IPS-18a (cell line): ENCODE results near the gene SPPL2A.
A peak's percentile ranks its signal among the peaks of the same experiment; 100 is the strongest.

Source experiments
- H3K27ac ChIP-seq: one replicate; pipeline ENCODE4 v1.5.1; 2013; ENCODE audit warnings: low read length
- H3K27me3 ChIP-seq: one replicate; pipeline ENCODE4 v1.6.1; 2013; ENCODE audit warnings: mild to moderate bottlenecking, low read length; ENCODE audit not compliant: control insufficient read depth, insufficient read depth
- H3K36me3 ChIP-seq: one replicate; pipeline ENCODE4 v1.6.1; 2013; ENCODE audit warnings: low read depth, low read length; ENCODE audit not compliant: control insufficient read depth
- H3K4me1 ChIP-seq: one replicate; pipeline ENCODE4 v1.6.1; 2013; ENCODE audit warnings: low read depth, low read length; ENCODE audit not compliant: control insufficient read depth
- H3K4me3 ChIP-seq: one replicate; pipeline ENCODE4 v1.5.1; 2013; ENCODE audit warnings: low read length
- H3K9ac ChIP-seq: one replicate; pipeline ENCODE4 v1.6.1; 2013; ENCODE audit warnings: mild to moderate bottlenecking, low read length, moderate library complexity
- H3K9me3 ChIP-seq: one replicate; pipeline ENCODE4 v1.6.1; 2013; ENCODE audit warnings: low read depth, low read length; ENCODE audit not compliant: control insufficient read depth

Gene SPPL2A

DNA sequence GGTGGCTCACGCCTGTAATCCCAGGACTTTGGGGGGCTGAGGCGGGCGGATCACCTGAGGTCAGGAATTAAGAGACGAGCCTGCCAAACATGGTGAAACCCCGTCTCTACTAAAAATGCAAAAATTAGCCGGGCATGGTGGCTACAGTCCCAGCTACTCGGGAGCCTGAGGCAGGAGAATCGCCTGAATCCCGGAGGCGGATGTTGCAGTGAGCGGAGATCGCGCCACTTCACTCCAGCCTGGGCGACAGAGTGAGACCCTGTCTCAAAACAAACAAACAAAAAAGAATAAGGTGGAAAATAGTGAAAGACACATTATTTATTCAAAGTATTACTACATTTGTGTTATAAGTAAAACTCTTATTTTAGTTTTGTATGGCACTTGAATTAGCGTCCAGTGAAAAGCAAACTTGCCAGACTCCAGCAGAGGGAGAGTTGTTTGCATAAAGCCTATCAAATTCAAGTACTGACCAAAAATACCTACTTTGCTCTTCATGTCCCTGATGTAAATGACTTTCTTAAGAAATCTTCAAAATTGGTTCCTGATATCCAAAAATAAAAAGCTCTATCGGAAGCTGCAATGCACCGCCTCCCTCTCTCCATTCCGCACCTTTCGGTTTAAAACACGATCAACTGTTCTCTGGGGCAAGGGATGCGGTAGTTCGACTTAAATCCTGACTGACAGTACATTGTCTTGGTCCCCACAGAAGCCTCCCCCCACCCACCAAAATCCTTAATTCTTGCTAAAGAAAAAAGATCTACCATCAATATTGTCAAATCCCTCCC lies 80.1 kb downstream of the SPPL2A start:
- Histone ChIP-seq H3K4me1 (peaks cover 9% of the 10 kb centered on the region), H3K4me3 (peak overlapping the region; percentile 99), H3K27ac (no peak overlapping the region), H3K27me3 (no peaks in the 10 kb centered on the region), H3K9me3 (no peaks in the 10 kb centered on the region), H3K9ac (peak overlapping the region; percentile 94), H3K36me3 (peaks cover 3% of the 10 kb centered on the region)

DNA sequence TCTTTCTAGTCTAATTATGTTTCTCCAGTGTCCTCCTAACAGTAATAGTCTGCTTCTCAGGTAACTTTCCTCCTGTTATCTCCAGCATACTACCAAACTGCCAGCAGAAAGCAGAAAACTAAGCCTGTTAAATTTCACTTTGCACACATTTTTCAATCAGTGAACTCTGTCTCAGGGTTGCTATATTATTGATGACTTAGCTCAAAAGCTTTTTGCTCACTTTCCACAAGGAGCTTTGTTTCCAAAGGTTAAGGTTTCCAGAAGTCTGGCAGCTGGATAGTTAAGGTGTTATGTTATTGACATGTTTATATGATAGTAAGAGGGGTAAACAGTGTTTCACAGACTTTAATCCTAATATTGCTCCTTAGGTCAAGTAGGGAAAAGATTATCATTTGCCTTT lies 84.0 kb downstream of the SPPL2A start:
- no peak overlapping the region for H3K4me3 ChIP-seq
- H3K9ac ChIP-seq = no peak overlapping the region
- peaks cover 5% of the 10 kb centered on the region for H3K4me1 ChIP-seq
- H3K27me3 ChIP-seq = no peaks in the 10 kb centered on the region
- H3K36me3 ChIP-seq = peaks cover 3% of the 10 kb centered on the region
- H3K27ac ChIP-seq = no peak overlapping the region
- H3K9me3 ChIP-seq = no peaks in the 10 kb centered on the region

DNA sequence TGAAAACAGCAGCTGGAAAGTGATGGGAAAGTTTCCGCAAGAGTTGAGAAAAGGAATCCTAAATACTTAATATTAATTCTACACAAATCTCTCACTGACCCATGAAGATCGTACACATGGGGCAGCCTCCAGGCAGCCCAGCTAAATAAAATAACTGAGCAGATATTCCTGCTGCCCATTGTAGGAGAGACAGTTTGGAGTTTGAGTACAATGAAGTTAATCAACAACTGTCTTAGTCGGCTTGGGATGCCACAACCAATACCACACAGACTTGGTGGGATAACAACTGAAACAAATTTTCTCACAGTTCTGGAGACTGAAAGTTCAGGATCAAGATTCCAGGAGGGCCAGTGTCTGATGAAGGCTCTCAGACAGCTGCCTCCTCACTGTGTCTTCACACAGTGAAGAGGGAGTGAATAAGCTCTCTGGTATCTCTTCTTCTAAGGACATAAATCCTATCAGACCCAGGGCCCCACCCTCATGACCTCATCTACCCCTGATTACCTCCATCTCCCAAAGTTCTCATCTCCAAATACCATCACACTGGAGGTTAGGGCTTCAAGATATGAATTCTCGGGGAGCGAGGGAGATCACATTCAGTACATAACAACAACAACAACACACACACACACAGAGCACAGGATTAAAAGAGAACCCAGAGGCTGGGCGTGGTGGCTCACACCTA lies 88.6 kb downstream of the SPPL2A start:
- no peak overlapping the region for H3K27ac ChIP-seq

DNA sequence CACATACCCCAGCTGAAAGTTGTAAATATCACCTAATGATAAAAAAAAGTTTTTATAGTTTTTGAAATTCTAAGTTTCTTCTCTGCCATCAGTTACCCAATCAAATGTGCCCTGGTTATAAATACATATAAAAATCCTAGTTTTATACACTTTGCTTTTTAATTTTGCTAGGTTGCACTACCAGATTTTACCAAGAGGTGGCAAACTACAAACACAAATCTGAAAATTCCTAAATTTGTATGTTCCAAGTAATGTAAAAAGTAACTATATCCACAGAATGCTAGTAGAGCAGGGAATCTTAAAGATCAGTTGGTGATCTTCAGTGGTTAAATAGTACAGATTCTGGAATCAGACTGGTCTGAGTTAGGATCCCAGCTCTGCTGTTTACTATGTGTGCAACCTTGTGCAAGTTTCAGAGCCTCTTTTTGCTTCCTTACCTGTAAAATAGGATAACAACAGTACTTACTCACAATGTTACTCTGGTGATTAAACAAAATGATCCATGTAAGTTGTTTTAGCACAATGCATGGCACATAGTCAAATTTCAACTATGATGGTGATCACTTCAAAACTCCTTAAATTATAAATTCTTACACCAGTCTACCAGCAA lies 89.9 kb downstream of the SPPL2A start:
- no peak overlapping the region for H3K9ac ChIP-seq
- H3K27ac ChIP-seq = no peak overlapping the region
- no peaks in the 10 kb centered on the region for H3K36me3 ChIP-seq

More for the DNA sequence above, 88.6 kb downstream of the SPPL2A start:
- Histone ChIP-seq H3K27me3 (no peaks in the 10 kb centered on the region), H3K4me3 (no peak overlapping the region), H3K9ac (no peak overlapping the region), H3K36me3 (no peaks in the 10 kb centered on the region), H3K9me3 (no peaks in the 10 kb centered on the region), H3K4me1 (no peaks in the 10 kb centered on the region)

DNA sequence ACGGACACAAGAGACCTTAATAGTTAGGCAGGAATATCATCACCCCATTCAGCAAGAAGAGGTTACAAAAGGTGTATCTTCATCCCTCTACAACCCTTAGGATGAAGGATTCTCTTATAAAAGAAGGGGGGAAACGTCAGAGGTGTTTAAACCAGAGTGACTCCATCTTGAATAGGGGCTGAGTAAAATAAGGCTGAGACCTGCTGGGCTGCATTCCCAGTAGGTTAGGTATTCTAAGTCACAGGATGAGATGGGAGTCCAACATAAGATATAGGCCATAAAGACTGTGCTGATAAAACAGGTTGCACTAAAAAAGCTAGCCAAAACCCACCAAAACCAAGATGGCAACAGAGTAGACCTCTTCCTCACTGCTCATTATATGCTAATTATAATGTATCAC lies 95.4 kb downstream of the SPPL2A start:
- H3K27me3 ChIP-seq = no peaks in the 10 kb centered on the region
- H3K27ac ChIP-seq = no peak overlapping the region
- H3K9me3 ChIP-seq = no peaks in the 10 kb centered on the region
- no peaks in the 10 kb centered on the region for H3K4me1 ChIP-seq
- H3K4me3 ChIP-seq = no peak overlapping the region
- H3K36me3 ChIP-seq = no peaks in the 10 kb centered on the region
- H3K9ac ChIP-seq = no peak overlapping the region

More for the DNA sequence above, 89.9 kb downstream of the SPPL2A start:
- Histone ChIP-seq H3K4me1 (no peaks in the 10 kb centered on the region), H3K9me3 (no peaks in the 10 kb centered on the region), H3K27me3 (no peaks in the 10 kb centered on the region), H3K4me3 (no peak overlapping the region)

DNA sequence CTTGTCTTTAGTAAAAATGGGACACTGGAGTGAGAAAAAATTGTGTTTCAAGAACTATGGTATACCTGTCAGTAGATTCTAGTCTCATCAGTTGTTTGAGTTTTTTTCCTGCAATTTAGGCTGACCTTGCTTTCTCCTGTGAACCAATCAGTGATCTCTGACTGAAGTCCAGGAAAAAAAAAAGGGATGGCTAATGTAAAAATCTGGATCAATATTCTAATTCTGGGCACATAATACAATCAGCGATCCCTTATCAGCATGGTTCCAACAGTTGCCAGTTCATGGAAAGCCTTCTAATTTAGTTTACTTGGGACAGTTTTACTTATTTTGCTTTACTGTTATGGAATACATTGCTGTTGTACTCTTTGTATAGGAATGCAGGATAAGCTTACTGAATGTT lies 95.9 kb downstream of the SPPL2A start:
- no peak overlapping the region for H3K4me3 ChIP-seq
- H3K9ac ChIP-seq = no peak overlapping the region
- no peak overlapping the region for H3K27ac ChIP-seq
- H3K27me3 ChIP-seq = no peaks in the 10 kb centered on the region
- no peaks in the 10 kb centered on the region for H3K4me1 ChIP-seq
- H3K36me3 ChIP-seq = no peaks in the 10 kb centered on the region
- no peaks in the 10 kb centered on the region for H3K9me3 ChIP-seq

DNA sequence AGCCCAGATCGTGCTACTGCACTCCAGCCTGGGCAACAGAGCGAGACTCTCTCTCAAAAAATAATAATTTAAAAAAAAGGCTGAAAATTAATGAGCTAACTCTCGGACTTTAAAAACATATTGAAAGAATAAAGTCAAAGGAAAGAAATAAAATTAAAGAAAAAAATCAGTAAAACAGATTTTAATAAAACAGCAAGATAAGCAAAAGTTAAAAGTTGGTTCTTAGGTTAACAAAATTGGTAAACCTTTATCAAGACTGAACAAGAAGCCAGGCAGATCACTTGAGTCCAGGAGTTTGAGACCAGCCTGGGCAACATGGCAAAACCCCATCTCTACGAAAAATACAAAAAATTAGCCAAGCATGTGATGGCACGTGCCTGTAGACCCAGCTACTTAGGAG lies 99.6 kb downstream of the SPPL2A start:
- Histone ChIP-seq H3K9me3 (no peaks in the 10 kb centered on the region), H3K4me1 (no peaks in the 10 kb centered on the region), H3K9ac (no peak overlapping the region), H3K4me3 (no peak overlapping the region), H3K27ac (no peak overlapping the region), H3K27me3 (no peaks in the 10 kb centered on the region), H3K36me3 (peaks cover 5% of the 10 kb centered on the region)

DNA sequence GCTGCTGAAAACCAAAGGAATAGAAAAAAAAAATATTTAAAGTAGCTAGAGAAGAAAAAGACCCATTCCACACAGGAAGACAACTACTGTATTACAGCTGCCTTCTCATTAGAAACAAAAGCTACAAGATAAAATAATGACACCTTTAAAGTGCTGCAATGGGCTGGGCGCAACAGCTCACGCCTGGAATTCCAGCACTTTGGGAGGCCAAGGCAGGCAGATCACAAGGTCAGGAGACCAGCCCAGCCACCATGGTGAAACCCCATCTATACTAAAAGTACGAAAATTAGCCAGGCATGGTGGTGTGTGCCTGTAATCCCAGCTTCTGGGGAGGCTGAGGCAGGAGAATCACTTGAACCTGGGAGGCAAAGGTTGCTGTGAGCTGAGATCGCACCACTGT lies 110.0 kb downstream of the SPPL2A start:
- no peaks in the 10 kb centered on the region for H3K4me1 ChIP-seq
- H3K27ac ChIP-seq = no peak overlapping the region
- H3K9me3 ChIP-seq = no peaks in the 10 kb centered on the region
- peaks cover 27% of the 10 kb centered on the region for H3K36me3 ChIP-seq
- H3K27me3 ChIP-seq = no peaks in the 10 kb centered on the region
- no peak overlapping the region for H3K9ac ChIP-seq
- no peak overlapping the region for H3K4me3 ChIP-seq

DNA sequence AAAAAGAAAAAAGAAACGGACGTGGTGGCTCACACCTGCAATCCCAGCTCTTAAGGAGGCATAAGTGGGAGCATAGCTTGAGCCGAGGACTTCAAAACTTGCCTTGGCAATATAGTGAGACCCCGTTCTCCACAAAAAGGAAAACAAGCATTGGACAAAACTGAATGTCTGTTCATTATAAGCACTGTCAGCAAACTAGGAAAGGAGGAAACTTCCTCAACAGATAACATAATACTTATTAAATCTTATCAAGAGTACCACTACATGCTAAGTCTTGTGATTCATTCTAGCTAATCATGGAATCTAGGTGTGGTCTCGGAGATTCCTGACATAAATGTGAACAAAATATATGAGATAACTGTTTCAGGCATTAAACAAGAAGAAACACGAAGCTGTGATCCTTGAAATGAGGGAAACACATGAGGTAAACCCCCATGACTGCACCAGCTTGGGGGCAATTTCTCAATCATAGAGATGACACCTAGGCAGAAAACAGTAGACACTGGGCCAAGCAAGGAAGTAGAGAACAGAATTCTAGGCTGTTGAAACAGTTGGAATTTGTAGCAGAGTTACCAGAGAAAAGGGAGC lies 112.3 kb downstream of the SPPL2A start:
- Histone ChIP-seq H3K9me3 (no peaks in the 10 kb centered on the region), H3K4me1 (no peaks in the 10 kb centered on the region), H3K27ac (peak overlapping the region; percentile 3), H3K36me3 (peaks cover 33% of the 10 kb centered on the region), H3K9ac (no peak overlapping the region), H3K4me3 (no peak overlapping the region), H3K27me3 (no peaks in the 10 kb centered on the region)

DNA sequence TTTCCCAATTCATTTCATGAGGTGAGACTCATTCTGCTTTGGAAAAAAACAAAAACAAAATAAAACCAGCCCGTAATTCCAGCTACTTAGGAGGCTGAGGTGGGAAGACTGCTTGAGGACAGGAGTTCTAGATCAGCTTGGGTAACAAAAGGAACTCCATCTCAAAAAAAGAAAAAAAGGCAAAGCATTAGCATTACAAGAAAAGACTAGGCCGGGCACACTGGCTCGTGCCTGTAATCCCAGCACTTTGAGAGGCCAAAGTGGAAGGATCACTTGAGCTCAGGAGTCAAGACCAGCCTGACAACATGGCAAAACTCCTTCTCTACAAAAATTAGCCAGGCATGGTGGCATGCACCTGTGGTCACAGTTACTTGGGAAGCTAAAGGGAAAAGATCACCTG lies 112.8 kb downstream of the SPPL2A start:
- H3K9ac ChIP-seq = no peak overlapping the region
- H3K36me3 ChIP-seq = peaks cover 34% of the 10 kb centered on the region
- H3K27ac ChIP-seq = peak overlapping the region; percentile 3
- H3K9me3 ChIP-seq = no peaks in the 10 kb centered on the region
- no peaks in the 10 kb centered on the region for H3K4me1 ChIP-seq
- H3K4me3 ChIP-seq = no peak overlapping the region
- no peaks in the 10 kb centered on the region for H3K27me3 ChIP-seq
